MCF 10A (cell line): Measurements from ENCODE around the gene GPC4. TPM values are rescaled to one million over a fixed set of nuclear protein-coding genes. Genes with fewer than 3 reads are reported as not detected.

Experiments used
- BruUV-seq: library from RNA; stranded (reverse); fragments of 400-500 nt; replicated peaks from 2 replicates; lab custom pipeline; 2021; lab: Mats Ljungman, UMichigan
- CTCF ChIA-PET: fragments of 300-600 bp; sonication (Branson Sonifier 250); formaldehyde crosslinking; extraction: SDS; loops from one replicate; lab custom pipeline; 2021; ENCODE audit warnings: antibody characterized with exemption, inconsistent platforms; lab: Yijun Ruan, JAX
- POLR2A ChIA-PET: fragments of 300-600, 350-650 bp; sonication (Branson Sonifier 250); formaldehyde crosslinking; extraction: SDS; loops from one replicate; lab custom pipeline; 2020; ENCODE audit warnings: antibody characterized with exemption, inconsistent platforms; lab: Yijun Ruan, JAX
- DNase-seq: peaks from one replicate; pipeline ENCODE4 v3.0.0-alpha.2; 2018; ENCODE audit not compliant: unreplicated experiment
- H3K27ac Mint-ChIP-seq: one replicate; pipeline ENCODE4 v1.8.0; 2022; ENCODE audit warnings: mild to moderate bottlenecking, low read depth, mixed read lengths; ENCODE audit not compliant: unreplicated experiment
- H3K27me3 Mint-ChIP-seq: one replicate; pipeline ENCODE4 v1.8.0; 2022; ENCODE audit warnings: mixed read lengths; ENCODE audit not compliant: insufficient read depth, unreplicated experiment
- H3K36me3 Mint-ChIP-seq: one replicate; pipeline ENCODE4 v1.8.0; 2022; ENCODE audit warnings: mild to moderate bottlenecking, moderate library complexity, mixed read lengths; ENCODE audit not compliant: insufficient read depth, unreplicated experiment
- H3K4me1 Mint-ChIP-seq: one replicate; pipeline ENCODE4 v1.8.0; 2022; ENCODE audit warnings: mixed read lengths; ENCODE audit not compliant: insufficient read depth, unreplicated experiment
- H3K4me3 Mint-ChIP-seq: one replicate; pipeline ENCODE4 v1.8.0; 2022; ENCODE audit warnings: mild to moderate bottlenecking, moderate library complexity, mixed read lengths; ENCODE audit not compliant: unreplicated experiment
- H3K9me3 Mint-ChIP-seq: one replicate; pipeline ENCODE4 v1.8.0; 2022; ENCODE audit warnings: mixed read lengths; ENCODE audit not compliant: unreplicated experiment
- CTCF ChIP-seq: fragments of 200-600 bp; IDR thresholded peaks from one replicate; pipeline ENCODE4 v1.8.0; 2022; ENCODE audit warnings: antibody characterized with exemption, mild to moderate bottlenecking; ENCODE audit not compliant: unreplicated experiment
- intact Hi-C: fragments of 100-400 bp; cut with micrococcal nuclease; formaldehyde crosslinking; loops from 2 replicates; pipeline ENCODE4 v1.14.1; 2022
- total RNA-seq: library from RNA; stranded (reverse); gene quantifications from 2 replicates; pipeline ENCODE4 v1.2.3, GENCODE V29; 2022

GPC4 gene
- total RNA-seq, 1 experiment from 2014 or later: 1.4 TPM

GRCh38 chrX:133392671-133393070, 22.6 kb downstream of the GPC4 start:
- no TSS peak for BruUV-seq
- no peak for TF ChIP-seq CTCF
- no peaks in the 10 kb centered on the region for H3K4me1 Mint-ChIP-seq
- ChIA-PET POLR2A (no interaction called here), CTCF (no interaction called here)
- no peaks in the 10 kb centered on the region for H3K36me3 Mint-ChIP-seq
- H3K27ac Mint-ChIP-seq: no peak overlapping the region
- H3K4me3 Mint-ChIP-seq: no peak overlapping the region
- intact Hi-C loops: no loop called here
- no peaks in the 10 kb centered on the region for H3K9me3 Mint-ChIP-seq
- no peak for DNase-seq
- H3K27me3 Mint-ChIP-seq: peaks cover 71% of the 10 kb centered on the region

- Mint-ChIP-seq H3K4me3 (no peak overlapping the region), H3K9me3 (no peaks in the 10 kb centered on the region), H3K4me1 (no peaks in the 10 kb centered on the region), H3K27ac (no peak overlapping the region), H3K36me3 (no peaks in the 10 kb centered on the region), H3K27me3 (peaks cover 75% of the 10 kb centered on the region)
- ChIA-PET POLR2A (no interaction called here), CTCF (interaction anchor here (0.6 to 1.2 kb wide), 3 partner anchors 18 to 759 kb away, joined by 3 to 5 read pairs (median 4); no protein-coding TSS in a partner anchor)
- intact Hi-C loops: no loop called here
- no peak for TF ChIP-seq CTCF
- DNase-seq: no peak
- BruUV-seq: no TSS peak
Observed at GRCh38 chrX:133391111-133391510, 24.2 kb downstream of the GPC4 start.

- Mint-ChIP-seq H3K4me1 (no peaks in the 10 kb centered on the region), H3K27ac (no peak overlapping the region), H3K36me3 (no peaks in the 10 kb centered on the region), H3K9me3 (no peaks in the 10 kb centered on the region), H3K27me3 (peaks cover 71% of the 10 kb centered on the region), H3K4me3 (no peak overlapping the region)
- no peak for TF ChIP-seq CTCF
- CTCF ChIA-PET: interaction anchor here (0.6 to 1.2 kb wide), 4 partner anchors 13 to 759 kb away, joined by 3 to 5 read pairs (median 4); no protein-coding TSS in a partner anchor
- POLR2A ChIA-PET: no interaction called here
- BruUV-seq: no TSS peak
- intact Hi-C loops: no loop called here
- no peak for DNase-seq
Observed at GRCh38 chrX:133390676-133391075, 24.6 kb downstream of the GPC4 start.

GRCh38 chrX:133389975-133390374, 25.3 kb downstream of the GPC4 start:
- H3K4me3 Mint-ChIP-seq: no peak overlapping the region
- no peaks in the 10 kb centered on the region for H3K9me3 Mint-ChIP-seq
- CTCF ChIA-PET: interaction anchor here (0.7 kb wide), 1 partner anchor 9 kb away, joined by 3 read pairs; no protein-coding TSS in a partner anchor
- POLR2A ChIA-PET: no interaction called here
- no peaks in the 10 kb centered on the region for H3K36me3 Mint-ChIP-seq
- BruUV-seq: no TSS peak
- TF ChIP-seq CTCF: no peak
- intact Hi-C loops: no loop called here
- H3K4me1 Mint-ChIP-seq: no peaks in the 10 kb centered on the region
- DNase-seq: no peak
- no peak overlapping the region for H3K27ac Mint-ChIP-seq
- H3K27me3 Mint-ChIP-seq: peaks cover 77% of the 10 kb centered on the region
